HUES48 (cell line): ENCODE measurements around the gene SLC35C1.
A peak's percentile ranks its signal among the peaks of the same experiment; 100 is the strongest.
"Not testable (repeated sequence)": the region's sequence is repeated elsewhere in the genome, so short reads cannot be mapped to it uniquely, and the experiment has no call there.

Experiments
- H3K27ac ChIP-seq: one replicate; pipeline ENCODE4 v1.7.0; 2013; ENCODE audit warnings: low read depth, low read length, inconsistent platforms
- H3K27me3 ChIP-seq: 2 replicates; pipeline ENCODE4 v1.6.1; 2013; ENCODE audit warnings: mild to moderate bottlenecking, low read length; ENCODE audit not compliant: control insufficient read depth, insufficient read depth
- H3K36me3 ChIP-seq: 2 replicates; pipeline ENCODE4 v1.6.1; 2013; ENCODE audit warnings: low read length; ENCODE audit not compliant: control insufficient read depth, insufficient read depth
- H3K4me1 ChIP-seq: 2 replicates; pipeline ENCODE4 v1.6.1; 2013; ENCODE audit warnings: mild to moderate bottlenecking, low read length; ENCODE audit not compliant: control insufficient read depth, insufficient read depth
- H3K4me3 ChIP-seq: 2 replicates; pipeline ENCODE4 v1.5.1; 2013; ENCODE audit warnings: mild to moderate bottlenecking, low read depth, low read length
- H3K9ac ChIP-seq: 2 replicates; pipeline ENCODE4 v1.6.1; 2013; ENCODE audit warnings: mild to moderate bottlenecking, low read depth, low read length, moderate library complexity
- H3K9me3 ChIP-seq: 2 replicates; pipeline ENCODE4 v1.6.1; 2013; ENCODE audit warnings: low read length; ENCODE audit not compliant: control insufficient read depth, insufficient read depth

Gene SLC35C1

GRCh38 chr11:45805305-45806071, 539 bp downstream of the SLC35C1 start:
- Histone ChIP-seq H3K9me3 (no peaks in the 10 kb centered on the region), H3K27ac (peak overlapping the region; percentile 44), H3K4me3 (peak overlapping the region; percentile 94), H3K27me3 (peaks cover 20% of the 10 kb centered on the region), H3K9ac (peak overlapping the region; percentile 64; the same call in 1 of the 2 replicates), H3K36me3 (no peaks in the 10 kb centered on the region; the same call in 1 of the 2 replicates), H3K4me1 (peaks cover 7% of the 10 kb centered on the region; the same call in 1 of the 2 replicates)

GRCh38 chr11:45806072-45806933, 1.4 kb downstream of the SLC35C1 start:
- Histone ChIP-seq H3K36me3 (peaks cover 6% of the 10 kb centered on the region; the same call in 1 of the 2 replicates), H3K27me3 (peaks cover 20% of the 10 kb centered on the region), H3K4me3 (peak overlapping the region; percentile 94), H3K27ac (no peak overlapping the region), H3K9ac (no peak overlapping the region), H3K4me1 (peaks cover 7% of the 10 kb centered on the region; the same call in 1 of the 2 replicates), H3K9me3 (no peaks in the 10 kb centered on the region)

GRCh38 chr11:45806937-45807791, 2.2 kb downstream of the SLC35C1 start:
- Histone ChIP-seq H3K36me3 (peaks cover 8% of the 10 kb centered on the region; the same call in 1 of the 2 replicates), H3K4me3 (no peak overlapping the region)

GRCh38 chr11:45807792-45808238, 2.9 kb downstream of the SLC35C1 start:
- Histone ChIP-seq H3K9ac (no peak overlapping the region), H3K36me3 (peaks cover 8% of the 10 kb centered on the region; the same call in 1 of the 2 replicates), H3K27me3 (peaks cover 11% of the 10 kb centered on the region), H3K4me1 (peaks cover 7% of the 10 kb centered on the region; the same call in 1 of the 2 replicates), H3K9me3 (no peaks in the 10 kb centered on the region), H3K27ac (no peak overlapping the region), H3K4me3 (no peak overlapping the region)

More at GRCh38 chr11:45806937-45807791, 2.2 kb downstream of the SLC35C1 start:
- peaks cover 18% of the 10 kb centered on the region for H3K27me3 ChIP-seq
- H3K27ac ChIP-seq = no peak overlapping the region
- H3K4me1 ChIP-seq = peaks cover 7% of the 10 kb centered on the region; the same call in 1 of the 2 replicates
- no peaks in the 10 kb centered on the region for H3K9me3 ChIP-seq
- no peak overlapping the region for H3K9ac ChIP-seq

- not testable (repeated sequence) for H3K4me1 ChIP-seq, H3K27me3 ChIP-seq, H3K36me3 ChIP-seq, H3K27ac ChIP-seq, H3K9me3 ChIP-seq, H3K4me3 ChIP-seq, H3K9ac ChIP-seq
Observed at GRCh38 chr11:45808427-45808826, 3.5 kb downstream of the SLC35C1 start.

- Histone ChIP-seq H3K27me3 (no peaks in the 10 kb centered on the region), H3K9me3 (no peaks in the 10 kb centered on the region), H3K9ac (no peak overlapping the region), H3K27ac (no peak overlapping the region), H3K4me3 (no peak overlapping the region), H3K4me1 (peaks cover 7% of the 10 kb centered on the region; the same call in 1 of the 2 replicates), H3K36me3 (peaks cover 8% of the 10 kb centered on the region; the same call in 1 of the 2 replicates)
Observed at GRCh38 chr11:45809456-45810395, 4.8 kb downstream of the SLC35C1 start.

- Histone ChIP-seq H3K4me1 (peaks cover 5% of the 10 kb centered on the region; the same call in 1 of the 2 replicates), H3K27ac (no peak overlapping the region), H3K9ac (no peak overlapping the region), H3K9me3 (no peaks in the 10 kb centered on the region), H3K36me3 (peaks cover 8% of the 10 kb centered on the region; the same call in 1 of the 2 replicates), H3K27me3 (no peaks in the 10 kb centered on the region), H3K4me3 (no peak overlapping the region)
Observed at GRCh38 chr11:45810431-45811108, 5.6 kb downstream of the SLC35C1 start.

- Histone ChIP-seq H3K27ac (no peak overlapping the region), H3K9me3 (no peaks in the 10 kb centered on the region), H3K27me3 (no peaks in the 10 kb centered on the region), H3K36me3 (peaks cover 8% of the 10 kb centered on the region; the same call in 1 of the 2 replicates), H3K4me1 (peaks cover 2% of the 10 kb centered on the region; the same call in 1 of the 2 replicates), H3K9ac (no peak overlapping the region), H3K4me3 (no peak overlapping the region)
Observed at GRCh38 chr11:45811109-45811435, 6.1 kb downstream of the SLC35C1 start.

GRCh38 chr11:45811571-45812290, 6.8 kb downstream of the SLC35C1 start:
- no peaks in the 10 kb centered on the region for H3K9me3 ChIP-seq
- peaks cover 3% of the 10 kb centered on the region; the same call in 1 of the 2 replicates for H3K4me1 ChIP-seq
- H3K27ac ChIP-seq = no peak overlapping the region
- no peak overlapping the region for H3K9ac ChIP-seq
- H3K4me3 ChIP-seq = no peak overlapping the region
- H3K27me3 ChIP-seq = no peaks in the 10 kb centered on the region
- peaks cover 8% of the 10 kb centered on the region; the same call in 1 of the 2 replicates for H3K36me3 ChIP-seq
